ENCODE results near the gene AKR1B15. TPM values are rescaled to one million over a fixed set of nuclear protein-coding genes. Genes with fewer than 3 reads are reported as not detected.
A peak's percentile ranks its signal among the peaks of the same experiment; 100 is the strongest.

Gene AKR1B15
- total RNA-seq, 1 donor from 2014 or later: not detected

- no peak for DNase-seq
These were observed 70.0 kb downstream of the AKR1B15 start for GRCh38 chr7:134618756-134619530.

- peak; percentile 82 for DNase-seq
These were observed 70.9 kb downstream of the AKR1B15 start for GRCh38 chr7:134619627-134620331.

DNA sequence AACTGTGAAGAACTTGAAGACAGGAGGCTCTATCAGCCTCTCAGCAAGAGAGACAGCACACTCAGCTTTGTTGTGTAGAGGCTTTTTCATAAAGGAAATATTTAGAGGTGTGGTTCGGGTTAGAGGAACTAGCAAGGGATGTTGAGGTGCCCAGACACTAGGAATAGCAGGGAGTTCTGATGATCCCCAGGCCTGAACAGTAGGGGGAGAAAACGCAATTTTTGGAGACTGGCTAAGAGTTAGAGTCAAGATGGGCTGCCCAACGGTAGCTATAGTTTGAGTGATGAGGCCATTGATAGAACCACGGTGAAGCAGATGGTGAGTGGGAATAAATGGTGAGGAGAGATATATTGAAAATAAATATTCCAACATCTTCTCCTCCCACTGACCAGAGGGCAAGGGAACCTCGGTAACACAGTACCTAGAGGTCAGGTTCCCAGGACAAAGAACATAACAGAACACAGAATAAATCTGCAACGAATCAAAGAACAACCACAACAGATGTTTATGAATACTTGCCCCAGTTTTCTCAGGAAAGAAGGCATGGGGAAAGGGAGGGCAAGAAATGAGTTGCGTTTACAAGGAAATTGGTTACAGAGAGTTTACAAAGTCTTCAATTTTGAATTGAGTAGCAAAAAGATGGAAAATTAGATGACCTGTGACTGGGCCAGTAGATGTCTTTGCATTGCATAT is 73.5 kb downstream of the AKR1B15 start:
- no peak for DNase-seq

- DNase-seq: no peak
These were observed 74.3 kb downstream of the AKR1B15 start for GRCh38 chr7:134623193-134623592.

DNA sequence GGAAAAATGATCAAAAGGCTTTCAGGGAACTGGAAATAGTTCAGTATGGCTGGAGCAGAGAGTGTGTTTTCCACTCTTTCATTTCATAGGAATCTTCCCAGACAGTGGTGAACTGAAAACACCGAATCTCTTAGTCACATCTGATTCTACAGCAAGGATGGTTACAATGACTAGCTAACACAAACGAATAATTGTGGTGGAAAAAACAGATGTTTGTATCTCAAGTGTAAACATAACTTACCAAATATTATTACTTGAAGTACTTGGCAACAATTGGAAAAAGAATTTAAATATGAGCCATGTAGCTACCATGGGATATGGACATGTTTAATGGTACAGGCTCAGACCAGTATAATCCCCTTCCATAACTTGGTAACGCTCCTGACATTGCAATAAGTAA is 76.6 kb downstream of the AKR1B15 start:
- DNase-seq: peak; percentile 77

- DNase-seq: no peak
These were observed 78.3 kb downstream of the AKR1B15 start for GRCh38 chr7:134627109-134627774.

DNA sequence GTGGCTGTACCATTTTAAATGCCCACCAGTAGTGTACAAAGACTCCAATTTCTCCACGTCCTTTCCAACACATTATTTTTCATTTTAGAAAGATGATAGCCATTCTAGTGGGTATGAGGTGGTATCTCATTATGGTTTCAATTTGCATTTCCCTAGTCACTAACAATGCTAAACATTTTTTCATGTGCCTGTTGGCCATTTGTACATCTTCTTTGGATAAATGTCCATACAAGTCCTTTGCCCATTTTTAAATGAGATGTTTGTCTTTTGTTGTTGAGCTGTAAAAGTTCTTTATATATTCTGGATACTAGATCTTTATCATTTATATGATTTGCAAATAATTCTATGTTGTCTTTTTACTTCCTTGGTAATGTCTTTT is 78.9 kb downstream of the AKR1B15 start:
- no peak for DNase-seq

DNA sequence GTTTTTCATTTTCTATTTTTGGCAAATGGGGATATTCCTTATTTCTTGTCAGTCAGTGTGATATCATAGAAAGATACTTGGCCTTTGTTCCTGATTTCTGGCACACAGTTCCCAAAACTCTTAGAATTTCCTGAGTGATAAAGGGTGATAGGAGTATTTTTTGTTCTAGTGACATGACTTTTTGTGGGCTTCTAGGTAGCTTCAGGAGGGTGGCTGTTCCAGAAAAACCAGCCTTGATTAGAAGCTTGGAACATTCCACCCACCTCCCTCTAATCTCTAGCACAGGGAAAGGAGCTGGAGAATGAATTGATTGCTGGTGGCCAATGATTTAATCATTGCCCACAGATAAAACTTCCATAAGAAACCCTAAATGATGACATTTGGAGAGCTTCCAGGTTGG is 80.5 kb downstream of the AKR1B15 start:
- no peak for DNase-seq

Other genes starting within 250 kb of the AKR1B15 start
- 5.7 TPM for gene SLC35B4, start 232.2 kb upstream of the AKR1B15 start, total RNA-seq
- gene AKR1B1, start 90.0 kb upstream of the AKR1B15 start, total RNA-seq: 25.1 TPM
- 8.6 TPM for gene AKR1B10, start 21.5 kb upstream of the AKR1B15 start, total RNA-seq
- 101 TPM for gene BPGM, start 97.7 kb downstream of the AKR1B15 start, total RNA-seq
- gene CALD1, start 230.5 kb downstream of the AKR1B15 start, total RNA-seq: 196 TPM

Measured in skin of body (tissue), 2 donors.